ENCODE results near the gene SMPD1.

SMPD1 gene

DNA sequence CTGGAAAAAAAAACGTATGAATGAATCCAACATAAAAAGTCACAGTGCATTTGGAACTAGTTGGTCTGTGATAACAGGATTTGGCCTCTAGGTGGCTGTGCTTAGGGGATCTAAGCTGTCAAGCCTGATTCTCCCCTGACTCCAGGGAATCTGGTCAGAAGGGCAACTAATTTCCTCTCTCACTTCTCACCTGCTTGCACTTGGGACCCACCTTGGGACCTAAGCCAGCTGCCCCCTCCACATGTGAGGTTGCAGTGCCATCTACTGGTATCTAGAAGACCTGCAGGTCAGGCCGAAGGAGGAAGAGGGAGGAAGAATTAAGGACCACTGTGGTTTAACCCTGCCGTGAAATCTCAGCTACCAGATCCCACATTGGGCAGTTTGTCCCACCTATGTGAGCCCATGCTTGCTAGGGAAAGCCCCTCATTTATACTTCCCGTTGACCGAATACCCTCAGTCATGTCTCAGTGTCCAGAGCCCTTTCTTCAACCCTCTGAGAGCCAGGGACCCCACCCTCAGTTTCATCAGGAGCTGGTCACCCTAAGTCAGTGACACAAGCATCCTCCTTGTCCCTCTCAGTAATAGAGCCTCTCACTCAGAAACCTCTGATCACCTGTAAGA, 36.8 kb upstream of the SMPD1 start:
- Histone ChIP-seq H3K9me3 (ENCODE audit: severe bottlenecking) (no peaks in the 10 kb centered on the region), H3K4me3 (ENCODE audit: low read depth, low read length) (no peak overlapping the region), H3K27me3 (ENCODE audit: insufficient read depth, low read depth, severe bottlenecking) (no peaks in the 10 kb centered on the region), H3K36me3 (no peaks in the 10 kb centered on the region), H3K27ac (no peak overlapping the region)
- TF ChIP-seq, protein P1, sequence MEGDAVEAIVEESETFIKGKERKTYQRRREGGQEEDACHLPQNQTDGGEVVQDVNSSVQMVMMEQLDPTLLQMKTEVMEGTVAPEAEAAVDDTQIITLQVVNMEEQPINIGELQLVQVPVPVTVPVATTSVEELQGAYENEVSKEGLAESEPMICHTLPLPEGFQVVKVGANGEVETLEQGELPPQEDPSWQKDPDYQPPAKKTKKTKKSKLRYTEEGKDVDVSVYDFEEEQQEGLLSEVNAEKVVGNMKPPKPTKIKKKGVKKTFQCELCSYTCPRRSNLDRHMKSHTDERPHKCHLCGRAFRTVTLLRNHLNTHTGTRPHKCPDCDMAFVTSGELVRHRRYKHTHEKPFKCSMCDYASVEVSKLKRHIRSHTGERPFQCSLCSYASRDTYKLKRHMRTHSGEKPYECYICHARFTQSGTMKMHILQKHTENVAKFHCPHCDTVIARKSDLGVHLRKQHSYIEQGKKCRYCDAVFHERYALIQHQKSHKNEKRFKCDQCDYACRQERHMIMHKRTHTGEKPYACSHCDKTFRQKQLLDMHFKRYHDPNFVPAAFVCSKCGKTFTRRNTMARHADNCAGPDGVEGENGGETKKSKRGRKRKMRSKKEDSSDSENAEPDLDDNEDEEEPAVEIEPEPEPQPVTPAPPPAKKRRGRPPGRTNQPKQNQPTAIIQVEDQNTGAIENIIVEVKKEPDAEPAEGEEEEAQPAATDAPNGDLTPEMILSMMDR (IDR thresholded peaks at IDR 0.05; ENCODE audit: low read depth, low read length) = peak; percentile 87
- peak; percentile 69 for DNase-seq

DNA sequence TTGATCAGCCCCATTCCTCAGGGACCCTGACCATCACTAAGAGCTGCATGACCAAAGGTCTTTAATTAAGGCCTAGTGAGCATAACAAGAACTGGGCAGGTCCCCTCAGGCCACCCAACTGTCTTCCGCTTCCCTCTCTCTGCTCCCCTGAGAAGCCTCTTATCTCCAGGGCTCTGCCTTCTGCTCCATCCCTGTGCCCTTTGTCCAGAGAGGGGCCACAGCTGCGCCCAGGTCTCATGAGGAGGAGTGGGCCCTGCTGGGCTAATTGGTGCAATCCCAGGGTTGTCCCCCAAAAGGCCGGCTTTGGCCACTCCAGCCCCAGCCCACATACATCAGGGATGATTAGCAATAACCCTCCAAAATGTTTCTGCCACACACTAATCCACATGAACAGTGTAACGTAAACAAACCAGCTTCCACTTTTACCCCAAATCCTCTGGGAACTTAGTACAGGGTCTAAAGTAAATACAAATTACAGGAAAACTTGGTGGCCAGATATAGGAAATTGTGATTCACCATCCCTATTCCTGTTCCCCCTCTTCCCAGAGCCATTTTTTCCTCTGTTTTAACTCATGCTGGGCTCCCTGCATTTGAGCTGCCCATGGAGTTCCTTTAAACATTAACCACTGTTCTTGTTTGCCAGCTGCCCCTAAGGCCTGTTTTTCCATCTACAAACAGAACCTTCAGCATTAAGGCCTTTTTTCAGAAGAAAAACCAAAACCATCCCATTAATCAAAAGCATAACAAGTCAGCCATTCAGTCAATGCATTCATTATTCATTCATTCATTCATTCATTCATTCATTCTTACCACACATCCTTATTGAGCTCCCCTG, 35.4 kb upstream of the SMPD1 start:
- DNase-seq = no peak
- no peak overlapping the region for H3K27ac ChIP-seq

DNA sequence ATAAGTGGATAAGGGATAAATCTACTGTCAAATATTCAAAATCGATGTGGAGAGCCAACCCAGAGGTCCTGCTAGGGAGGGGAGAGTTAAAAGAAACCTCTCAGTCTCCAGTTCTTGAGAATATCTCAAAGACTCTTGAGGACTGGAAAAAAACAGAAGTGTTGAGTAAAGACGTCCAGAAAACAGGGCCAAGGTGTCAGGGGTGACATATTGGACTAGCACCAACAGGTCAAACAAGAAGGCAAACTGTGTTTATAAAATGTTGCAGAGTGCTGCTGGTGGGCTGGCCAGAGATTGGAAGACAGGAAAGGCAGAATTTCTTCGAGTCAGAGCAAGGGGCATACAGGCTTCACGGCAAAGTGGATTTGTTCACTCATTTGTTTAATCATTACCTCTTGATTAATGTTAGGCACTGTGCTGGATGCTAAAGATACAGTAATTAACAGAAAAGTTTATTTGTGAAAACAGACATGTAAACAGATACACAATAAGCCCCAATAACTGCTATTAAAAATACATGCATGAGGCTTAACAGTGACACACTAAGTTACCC, 33.7 kb upstream of the SMPD1 start:
- Histone ChIP-seq H3K27me3 (ENCODE audit: insufficient read depth, low read depth, severe bottlenecking) (no peaks in the 10 kb centered on the region), H3K36me3 (no peaks in the 10 kb centered on the region), H3K9me3 (ENCODE audit: severe bottlenecking) (no peaks in the 10 kb centered on the region), H3K27ac (no peak overlapping the region), H3K4me3 (ENCODE audit: low read depth, low read length) (no peak overlapping the region)
- TF ChIP-seq, protein P1 (IDR thresholded peaks at IDR 0.05; ENCODE audit: low read depth, low read length) = no peak
- DNase-seq = no peak

More for the DNA sequence above, 35.4 kb upstream of the SMPD1 start:
- no peaks in the 10 kb centered on the region for H3K9me3 ChIP-seq (ENCODE audit: severe bottlenecking)
- no peaks in the 10 kb centered on the region for H3K36me3 ChIP-seq
- no peak overlapping the region for H3K4me3 ChIP-seq (ENCODE audit: low read depth, low read length)
- H3K27me3 ChIP-seq (ENCODE audit: insufficient read depth, low read depth, severe bottlenecking) = no peaks in the 10 kb centered on the region
- TF ChIP-seq, protein P1 (IDR thresholded peaks at IDR 0.05; ENCODE audit: low read depth, low read length) = no peak

DNA sequence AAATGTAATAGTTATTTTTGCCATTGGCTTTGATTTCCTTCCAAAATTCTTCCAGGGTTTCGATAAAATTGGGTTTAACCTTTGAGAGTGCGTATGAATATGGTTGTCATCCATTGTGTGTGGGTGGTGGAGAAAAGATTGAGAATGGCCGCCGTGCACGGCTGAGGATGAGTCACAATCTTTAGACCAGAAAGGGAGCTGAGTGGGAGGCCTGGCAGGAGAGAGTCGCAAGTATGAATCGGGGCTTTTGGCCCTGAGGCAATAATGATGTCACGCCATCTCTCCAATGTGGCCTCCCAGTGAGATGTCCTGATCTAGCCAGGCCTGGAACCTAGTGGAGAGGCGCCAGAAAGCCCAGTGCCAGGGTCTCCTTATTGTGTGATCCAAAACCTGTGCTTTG, 33.1 kb upstream of the SMPD1 start:
- no peak overlapping the region for H3K27ac ChIP-seq
- DNase-seq = no peak

DNA sequence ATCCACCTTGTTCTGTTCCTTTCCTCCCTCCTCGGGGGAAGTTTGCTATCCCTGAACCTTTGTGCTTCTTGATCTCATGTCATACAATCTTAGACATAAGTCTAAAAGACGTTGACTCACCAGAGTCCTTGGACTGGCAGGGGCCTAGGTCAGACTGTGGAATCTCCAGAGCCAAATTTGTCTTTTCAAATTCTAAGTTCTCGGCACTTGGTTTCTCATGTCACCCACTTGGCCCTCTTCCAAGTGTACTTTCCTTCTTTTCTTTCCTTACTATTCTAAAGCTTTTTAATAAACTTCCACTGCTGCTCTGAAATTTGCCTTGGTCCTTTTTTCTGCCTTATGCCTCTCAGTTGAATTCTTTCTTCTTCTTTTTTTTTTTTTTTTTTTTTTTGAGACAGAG, 30.1 kb upstream of the SMPD1 start:
- H3K27ac ChIP-seq = no peak overlapping the region
- H3K27me3 ChIP-seq (ENCODE audit: insufficient read depth, low read depth, severe bottlenecking) = no peaks in the 10 kb centered on the region
- no peak overlapping the region for H3K4me3 ChIP-seq (ENCODE audit: low read depth, low read length)
- no peaks in the 10 kb centered on the region for H3K36me3 ChIP-seq
- TF ChIP-seq, protein P1 (IDR thresholded peaks at IDR 0.05; ENCODE audit: low read depth, low read length) = no peak
- H3K9me3 ChIP-seq (ENCODE audit: severe bottlenecking) = no peaks in the 10 kb centered on the region
- no peak for DNase-seq

More for the DNA sequence above, 33.1 kb upstream of the SMPD1 start:
- Histone ChIP-seq H3K36me3 (no peaks in the 10 kb centered on the region), H3K4me3 (ENCODE audit: low read depth, low read length) (no peak overlapping the region), H3K9me3 (ENCODE audit: severe bottlenecking) (no peaks in the 10 kb centered on the region), H3K27me3 (ENCODE audit: insufficient read depth, low read depth, severe bottlenecking) (no peaks in the 10 kb centered on the region)
- TF ChIP-seq, protein P1 (IDR thresholded peaks at IDR 0.05; ENCODE audit: low read depth, low read length) = no peak

Data from WERI-Rb-1 (cell line).